NCI-H345 treated with DMSO at 0.1 percent for 48 hours (cell line): Measurements from ENCODE around the gene BMPR1A.
"Not testable (repeated sequence)": the region's sequence is repeated elsewhere in the genome, so short reads cannot be mapped to it uniquely, and the experiment has no call there.

Experiments used
- DNase-seq: peaks from one replicate; lab custom pipeline; 2025; ENCODE audit not compliant: unreplicated experiment; lab: John Stamatoyannopoulos, UW

The BMPR1A gene

GRCh38 chr10:86871563-86872183 lies 115.3 kb downstream of the BMPR1A start:
- no peak for DNase-seq

GRCh38 chr10:86872757-86873156 lies 116.3 kb downstream of the BMPR1A start:
- DNase-seq = no peak

- no peak for DNase-seq
Observed at GRCh38 chr10:86876748-86877147, 120.3 kb downstream of the BMPR1A start.

- DNase-seq = no peak
Observed at GRCh38 chr10:86878983-86879713, 122.7 kb downstream of the BMPR1A start.

- no peak for DNase-seq
Observed at GRCh38 chr10:86880971-86881370, 124.6 kb downstream of the BMPR1A start.

GRCh38 chr10:86888585-86889381 lies 132.4 kb downstream of the BMPR1A start:
- DNase-seq = no peak

GRCh38 chr10:86889997-86890396 lies 133.6 kb downstream of the BMPR1A start:
- DNase-seq = no peak

- no peak for DNase-seq
Observed at GRCh38 chr10:86898511-86898910, 142.1 kb downstream of the BMPR1A start.

GRCh38 chr10:86899132-86899531 lies 142.7 kb downstream of the BMPR1A start:
- DNase-seq = no peak

- DNase-seq = peak; percentile 0
Observed at GRCh38 chr10:86899670-86900276, 143.4 kb downstream of the BMPR1A start.

- no peak for DNase-seq
Observed at GRCh38 chr10:86900955-86901354, 144.5 kb downstream of the BMPR1A start.

- no peak for DNase-seq
Observed at GRCh38 chr10:86904600-86904999, 148.2 kb downstream of the BMPR1A start.

GRCh38 chr10:86905429-86905828 lies 149.0 kb downstream of the BMPR1A start:
- no peak for DNase-seq

GRCh38 chr10:86914734-86915133 lies 158.3 kb downstream of the BMPR1A start:
- DNase-seq = no peak

GRCh38 chr10:86918022-86918471 lies 161.6 kb downstream of the BMPR1A start:
- DNase-seq = no peak

GRCh38 chr10:86922553-86922961 lies 166.1 kb downstream of the BMPR1A start:
- DNase-seq = no peak

- no peak for DNase-seq
Observed at GRCh38 chr10:86929468-86930380, 173.3 kb downstream of the BMPR1A start.

GRCh38 chr10:86931872-86932271 lies 175.5 kb downstream of the BMPR1A start:
- no peak for DNase-seq

- no peak for DNase-seq
Observed at GRCh38 chr10:86932674-86933073, 176.3 kb downstream of the BMPR1A start.

GRCh38 chr10:86934162-86934711 lies 177.8 kb downstream of the BMPR1A start:
- DNase-seq = not testable (repeated sequence)
